ENCODE measurements around the gene STK32C. TPM values are rescaled to one million over a fixed set of nuclear protein-coding genes. Genes with fewer than 3 reads are reported as not detected.

Gene STK32C
- total RNA-seq, 1 donor from 2014 or later: 13.0 TPM

DNA sequence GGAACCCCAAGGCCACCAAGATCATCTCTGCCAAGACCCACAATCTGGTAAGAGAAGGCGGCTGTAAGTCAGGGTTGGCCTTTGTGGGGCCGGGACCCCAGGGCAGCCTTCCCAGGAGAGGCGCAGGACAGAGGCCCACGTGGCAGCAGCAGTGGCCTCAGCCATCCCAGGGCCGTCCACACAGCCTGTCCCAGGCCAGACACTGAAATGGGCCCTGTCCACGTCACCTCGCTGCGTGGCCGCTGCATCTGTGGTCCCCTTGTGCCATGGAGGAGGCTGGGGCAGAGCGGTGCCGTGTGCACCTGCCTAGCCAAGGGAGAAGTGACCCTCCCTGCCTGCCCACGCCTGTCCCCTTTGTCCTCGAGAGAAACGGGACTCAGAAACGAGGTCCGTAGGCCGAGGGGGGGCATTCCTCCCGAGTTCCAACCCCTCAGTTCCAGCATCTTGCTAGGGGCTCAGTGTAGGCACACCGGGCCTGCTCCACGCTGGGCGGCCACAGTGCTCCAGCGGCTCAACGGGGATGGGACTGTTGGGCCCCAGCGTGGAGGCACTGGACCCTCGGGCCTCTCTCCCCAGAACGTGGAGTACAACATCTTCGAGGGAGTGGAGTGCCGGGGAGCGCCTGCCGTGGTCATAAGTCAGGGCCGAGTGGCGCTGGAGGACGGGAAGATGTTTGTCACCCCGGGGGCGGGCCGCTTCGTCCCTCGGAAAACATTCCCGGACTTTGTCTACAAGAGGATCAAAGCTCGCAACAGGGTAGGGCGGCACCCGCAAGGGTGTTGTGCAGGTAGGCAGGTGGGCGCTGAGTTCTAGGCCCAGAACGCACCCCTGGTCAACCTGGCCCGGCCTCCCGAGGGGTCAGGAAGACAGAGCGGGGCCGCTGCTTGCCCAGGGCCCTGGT is 105.4 kb downstream of the STK32C start:
- TF ChIP-seq, protein P1, sequence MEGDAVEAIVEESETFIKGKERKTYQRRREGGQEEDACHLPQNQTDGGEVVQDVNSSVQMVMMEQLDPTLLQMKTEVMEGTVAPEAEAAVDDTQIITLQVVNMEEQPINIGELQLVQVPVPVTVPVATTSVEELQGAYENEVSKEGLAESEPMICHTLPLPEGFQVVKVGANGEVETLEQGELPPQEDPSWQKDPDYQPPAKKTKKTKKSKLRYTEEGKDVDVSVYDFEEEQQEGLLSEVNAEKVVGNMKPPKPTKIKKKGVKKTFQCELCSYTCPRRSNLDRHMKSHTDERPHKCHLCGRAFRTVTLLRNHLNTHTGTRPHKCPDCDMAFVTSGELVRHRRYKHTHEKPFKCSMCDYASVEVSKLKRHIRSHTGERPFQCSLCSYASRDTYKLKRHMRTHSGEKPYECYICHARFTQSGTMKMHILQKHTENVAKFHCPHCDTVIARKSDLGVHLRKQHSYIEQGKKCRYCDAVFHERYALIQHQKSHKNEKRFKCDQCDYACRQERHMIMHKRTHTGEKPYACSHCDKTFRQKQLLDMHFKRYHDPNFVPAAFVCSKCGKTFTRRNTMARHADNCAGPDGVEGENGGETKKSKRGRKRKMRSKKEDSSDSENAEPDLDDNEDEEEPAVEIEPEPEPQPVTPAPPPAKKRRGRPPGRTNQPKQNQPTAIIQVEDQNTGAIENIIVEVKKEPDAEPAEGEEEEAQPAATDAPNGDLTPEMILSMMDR (conservative IDR thresholded peaks at IDR 0.05; ENCODE audit: low read depth, low read length): no peak
- no peak overlapping the region for H3K4me3 ChIP-seq (ENCODE audit: low read depth, low read length)
- no peak for DNase-seq (ENCODE audit: low read depth)

DNA sequence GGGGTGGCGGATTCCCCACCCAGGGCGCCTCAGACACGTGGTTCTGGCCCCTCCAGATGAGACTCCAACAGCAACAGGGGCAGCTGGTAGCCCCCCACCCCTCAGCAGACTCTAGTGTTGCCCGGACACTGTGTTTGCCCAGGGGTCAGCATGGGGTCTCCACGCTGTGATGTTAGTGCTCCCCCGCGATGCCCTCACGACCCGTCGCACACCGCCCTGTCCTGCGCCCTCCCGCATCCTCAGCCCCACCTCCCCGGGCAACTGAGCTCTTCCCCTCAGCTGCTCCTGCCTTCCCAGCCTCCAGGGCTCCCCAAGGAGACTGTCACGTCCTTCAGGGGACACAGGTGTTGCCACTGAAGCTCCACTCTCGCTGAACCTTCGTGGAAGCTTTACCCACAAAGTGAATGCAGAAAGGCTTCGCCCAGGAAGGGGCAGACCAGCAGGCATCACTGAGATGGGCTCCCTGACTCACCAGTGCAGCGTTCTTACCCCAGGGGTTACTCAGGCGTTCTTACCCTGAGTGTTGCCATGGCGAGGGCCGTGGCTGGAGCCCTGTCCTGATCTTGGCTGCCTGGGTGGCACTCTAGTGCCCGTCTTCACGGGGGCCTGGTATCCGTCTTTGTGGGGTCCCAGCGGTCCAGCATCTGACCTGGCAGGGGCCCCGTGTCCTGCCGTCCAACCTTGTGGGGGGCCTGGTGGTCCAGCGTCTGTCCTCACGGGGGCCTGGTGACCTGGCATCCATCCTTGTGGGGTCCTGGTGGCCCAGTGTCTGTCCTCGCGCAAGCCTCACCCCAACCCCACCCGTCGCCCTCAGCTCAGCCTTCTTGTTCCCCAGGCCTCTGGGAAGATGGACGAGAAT is 106.4 kb downstream of the STK32C start:
- no peak for DNase-seq (ENCODE audit: low read depth)
- no peak overlapping the region for H3K4me3 ChIP-seq (ENCODE audit: low read depth, low read length)
- TF ChIP-seq, protein P1 (conservative IDR thresholded peaks at IDR 0.05; ENCODE audit: low read depth, low read length): no peak

DNA sequence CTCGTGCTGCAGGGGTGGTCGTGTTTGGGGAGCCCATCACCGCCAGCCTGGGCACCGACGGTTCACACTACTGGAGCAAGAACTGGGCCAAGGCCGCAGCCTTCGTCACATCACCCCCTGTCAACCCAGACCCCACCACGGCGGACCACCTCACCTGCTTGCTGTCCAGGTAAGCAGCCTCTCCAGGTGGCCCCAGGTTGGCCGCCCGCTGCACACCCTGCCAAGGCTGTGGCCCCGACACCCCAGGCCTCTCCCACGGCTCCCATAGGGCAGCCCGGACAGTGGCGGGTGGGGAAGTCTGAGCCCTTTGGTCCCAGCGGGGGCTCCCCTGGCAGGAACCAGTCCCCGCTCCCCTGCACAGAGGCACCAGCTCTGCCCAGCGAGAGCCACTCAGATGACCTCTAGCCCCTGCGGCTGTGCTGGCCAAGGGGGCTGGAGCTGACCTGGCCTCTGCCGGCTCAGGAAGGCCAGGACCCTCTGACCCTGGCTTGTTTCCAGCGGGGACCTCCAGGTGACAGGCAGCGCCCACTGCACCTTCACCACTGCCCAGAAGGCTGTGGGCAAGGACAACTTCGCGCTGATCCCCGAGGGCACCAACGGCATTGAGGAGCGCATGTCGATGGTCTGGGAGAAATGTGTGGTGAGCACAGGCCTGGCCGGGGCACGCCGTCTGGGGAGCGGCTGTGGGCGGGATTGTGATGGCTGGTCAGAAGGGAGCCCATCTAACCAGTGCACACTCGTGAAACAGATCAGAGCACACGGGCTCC is 107.2 kb downstream of the STK32C start:
- TF ChIP-seq, protein P1 (conservative IDR thresholded peaks at IDR 0.05; ENCODE audit: low read depth, low read length): no peak
- no peak for DNase-seq (ENCODE audit: low read depth)
- H3K4me3 ChIP-seq (ENCODE audit: low read depth, low read length): no peak overlapping the region

DNA sequence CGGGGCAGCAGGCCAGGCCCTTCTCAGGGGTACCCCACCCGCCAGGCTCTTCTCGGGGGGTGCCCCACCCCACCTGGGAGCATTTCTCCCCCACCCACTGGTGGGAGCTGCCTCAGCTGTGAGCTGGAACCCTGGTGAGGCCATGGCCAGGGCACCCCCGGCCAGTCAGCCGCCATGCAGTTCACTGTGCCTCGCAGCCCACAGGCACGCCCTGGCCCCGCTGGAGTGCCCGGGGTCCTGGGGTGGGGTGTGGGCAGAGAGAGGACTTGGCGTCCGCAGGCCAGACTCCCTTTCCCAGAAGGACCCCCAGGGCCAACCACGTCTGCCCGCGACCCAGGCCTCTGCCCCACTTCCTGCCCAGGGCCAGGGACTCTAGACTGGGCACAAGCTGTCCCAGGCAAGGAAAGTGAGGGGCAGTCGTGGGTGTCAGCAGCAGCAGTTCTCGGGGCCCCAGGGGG is 107.9 kb downstream of the STK32C start:
- DNase-seq (ENCODE audit: low read depth): no peak
- TF ChIP-seq, protein P1 (conservative IDR thresholded peaks at IDR 0.05; ENCODE audit: low read depth, low read length): no peak
- no peak overlapping the region for H3K4me3 ChIP-seq (ENCODE audit: low read depth, low read length)

DNA sequence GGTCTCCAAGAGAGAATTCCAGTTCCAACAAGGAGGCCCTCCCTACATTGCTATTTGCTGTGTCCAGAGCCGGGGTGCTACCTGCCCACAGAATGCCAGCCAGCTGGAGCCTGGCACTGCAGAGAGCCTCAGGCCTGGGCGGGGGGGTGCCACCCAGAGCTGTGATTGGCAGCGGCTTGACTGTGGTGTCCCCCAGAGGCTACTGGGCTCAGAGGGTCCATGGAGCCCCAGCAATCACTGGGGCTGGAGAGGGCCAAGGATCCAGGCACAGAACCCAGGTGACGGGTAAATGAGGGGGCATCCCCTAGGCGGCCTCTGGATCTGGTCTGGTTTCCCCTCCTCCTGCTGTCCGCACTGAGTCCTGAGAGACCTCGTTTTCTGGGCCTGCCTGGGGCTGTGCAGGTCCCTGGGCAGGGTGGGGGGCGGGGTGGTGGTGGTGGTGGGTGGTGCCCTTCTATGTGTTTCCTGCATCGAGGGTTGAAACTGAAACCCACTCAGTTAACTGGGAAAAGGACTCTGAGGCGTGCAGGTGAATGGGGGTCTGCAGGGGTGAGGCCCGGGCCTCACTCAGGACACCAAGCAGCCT is 108.4 kb downstream of the STK32C start:
- no peak overlapping the region for H3K4me3 ChIP-seq (ENCODE audit: low read depth, low read length)
- TF ChIP-seq, protein P1 (conservative IDR thresholded peaks at IDR 0.05; ENCODE audit: low read depth, low read length): no peak
- no peak for DNase-seq (ENCODE audit: low read depth)
